Spleen (tissue), 11 donors: ENCODE data around the gene PLK3. TPM values are rescaled to one million over a fixed set of nuclear protein-coding genes. Genes with fewer than 3 reads are reported as not detected.

Source experiments
- DNase-seq: peaks from one replicate; pipeline ENCODE4 v3.0.0-alpha.2; 2020
- H3K27ac ChIP-seq, 8 donors: fragments of 200-600 bp; sonication (generic) in 7 of 8; 1 replicate in 4 of 8; 2 replicates in 4 of 8; pipeline versions ENCODE4 v1.5.0 to v1.8.0; 2016 to 2021; ENCODE audit warnings: inconsistent platforms in 4 of 8, mild to moderate bottlenecking in 4 of 8, moderate library complexity in 1 of 8
- H3K27me3 ChIP-seq, 7 donors: fragments of 200-600 bp; sonication (generic) in 6 of 7; replicated peaks in 1 of 7; 1 replicate in 4 of 7; 2 replicates in 3 of 7; pipeline versions ENCODE4 v1.5.0 to v1.8.0; 2016 to 2021; ENCODE audit warnings: inconsistent platforms in 3 of 7, mild to moderate bottlenecking in 1 of 7
- H3K36me3 ChIP-seq, 6 donors: fragments of 200-600 bp; sonication (generic) in 5 of 6; 1 replicate in 4 of 6; 2 replicates in 2 of 6; pipeline versions ENCODE4 v1.5.0 to v1.8.0; 2016 to 2021; ENCODE audit warnings: inconsistent platforms in 2 of 6
- H3K4me1 ChIP-seq, 6 donors: fragments of 200-600 bp; sonication (generic) in 5 of 6; 1 replicate in 3 of 6; 2 replicates in 3 of 6; pipeline versions ENCODE4 v1.5.0 to v1.8.0; 2016 to 2021; ENCODE audit warnings: inconsistent platforms in 3 of 6
- H3K4me3 ChIP-seq, 8 donors: fragments of 200-600 bp; sonication (generic) in 7 of 8; 1 replicate in 4 of 8; 2 replicates in 4 of 8; pipeline versions ENCODE4 v1.5.0 to v1.8.0; 2016 to 2021; ENCODE audit warnings: inconsistent platforms in 4 of 8, mild to moderate bottlenecking in 4 of 8, moderate library complexity in 2 of 8
- H3K9me3 ChIP-seq, 8 donors: fragments of 200-600 bp; sonication (generic) in 7 of 8; 1 replicate in 4 of 8; 2 replicates in 4 of 8; pipeline versions ENCODE4 v1.5.0 to v1.8.0; 2016 to 2021; ENCODE audit warnings: inconsistent platforms in 4 of 8
- CTCF ChIP-seq, 11 experiments: fragments of 200-600 bp in 7 of 11; fragments of 450-650 bp in 4 of 11; sonication (generic) in 4 of 11; IDR thresholded peaks in 8 of 11; conservative IDR thresholded peaks in 3 of 11; 1 replicate in 7 of 11; 2 replicates in 4 of 11; pipeline versions ENCODE4 v1.4.0 to v1.8.0; 2016 to 2021; ENCODE audit warnings: antibody characterized with exemption in 11 of 11, inconsistent platforms in 4 of 11, mild to moderate bottlenecking in 1 of 11
- POLR2A ChIP-seq, 3 donors: fragments of 450-650 bp; IDR thresholded peaks; one replicate each; pipeline ENCODE4 v1.5.1; 2017; ENCODE audit warnings: antibody characterized with exemption in 3 of 3, mild to moderate bottlenecking in 1 of 3
- POLR2AphosphoS5 ChIP-seq, 3 donors: sonication (generic); formaldehyde crosslinking; IDR thresholded peaks; one replicate each; pipeline ENCODE4 v1.5.1; 2017; ENCODE audit warnings: antibody characterized with exemption in 3 of 3
- WGBS, 5 donors: extraction: QIAGEN DNeasy Blood & Tissue Kit in 3 of 5; methylation state at CpG; one replicate each; pipeline versions ENCODE4 v1.1.5 to v1.1.7; 2013 to 2018; 5-methylcytosine and 5-hydroxymethylcytosine counted together
- intact Hi-C: fragments of 100-400 bp; cut with DNase I; formaldehyde crosslinking; loops from one replicate; pipeline ENCODE4 v1.15.0; 2023; ENCODE audit warnings: low total_unique reads
- polyA plus RNA-seq, 3 donors: library from polyadenylated mRNA; stranded (reverse); fragments of 200-250 nt; gene quantifications; one replicate each; pipeline ENCODE4 v1.2.1, GENCODE V29; 2013
- total RNA-seq, 7 donors: library from RNA; depleted of rRNA in 3 of 7; stranded (reverse); fragments of >200 nt in 3 of 7; fragmentation: NEBNext Ultra II Directional in 4 of 7; extraction: Animal tissue kit (Norgen Biotek cat#: 25700) in 4 of 7; gene quantifications; one replicate each; pipeline versions ENCODE4 v1.1.0 to v1.2.1, GENCODE V29; 2016 to 2021
- donor health status: healthy with polysubstance abuse.
- donor health status: DM: no; HTN: no; CAD: no; lungs with moderate emphysema.
- donor health status: DM: no; HTN: no; CAD: no.
- donor health status: Bipolar disorder and iron deficiency.
- donor health status: healthy.
- donor health status: DM: no; HTN: no; CAD: no.
- donor health status: DM: yes; HTN: yes; CAD: no.

PLK3 gene
- total and polyA plus RNA-seq, 10 donors, result 14.7 to 51.7 (median 27.6) TPM

- 52 to 82% (median 76%) methylated on average over 4 of the region's 4 CpGs for WGBS, 5 donors
- DNase-seq, result no peak
- Histone ChIP-seq H3K4me3 (no peak overlapping the region), H3K9me3 (no peaks in the 10 kb centered on the region), H3K27me3 (peaks cover 0 to 23% (median 10%) of the 10 kb centered on the region in 7 donors), H3K4me1 (peaks cover 6 to 41% (median 26%) of the 10 kb centered on the region in 6 donors), H3K36me3 (no peaks in the 10 kb centered on the region), H3K27ac (no peak overlapping the region)
- intact Hi-C loops, result loop anchor here (5.0 kb wide), 1 partner anchor 148 kb away; the partner anchor contains the start of gene EIF2B3
- TF ChIP-seq POLR2AphosphoS5 (IDR thresholded peaks at IDR 0.05), result no peak
- TF ChIP-seq POLR2A (IDR thresholded peaks at IDR 0.05), result no peak
- TF ChIP-seq CTCF (IDR thresholded peaks at IDR 0.05 in 8 of 11, conservative IDR thresholded peaks at IDR 0.05 in 3 of 11), result no peak
Observed at GRCh38 chr1:44839576-44839975, 39.4 kb downstream of the PLK3 start.

GRCh38 chr1:44842486-44842861, 42.3 kb downstream of the PLK3 start:
- TF ChIP-seq POLR2AphosphoS5 (IDR thresholded peaks at IDR 0.05) (no peak), CTCF (IDR thresholded peaks at IDR 0.05 in 8 of 11, conservative IDR thresholded peaks at IDR 0.05 in 3 of 11) (no peak), POLR2A (IDR thresholded peaks at IDR 0.05) (no peak)
- 73 to 81% (median 79%) methylated on average over 13 to 16 of the region's 16 CpGs for WGBS, 5 donors
- H3K36me3 ChIP-seq, result no peaks in the 10 kb centered on the region
- H3K9me3 ChIP-seq, result no peaks in the 10 kb centered on the region
- intact Hi-C loops, result no loop called here
- peak overlapping the region; percentile 16 to 69 (median 40) for H3K4me3 ChIP-seq
- H3K27ac ChIP-seq, result peak overlapping the region in 1 of 8 donors; percentile 43
- peaks cover 3 to 16% (median 14%) of the 10 kb centered on the region in 6 donors for H3K4me1 ChIP-seq
- no peak for DNase-seq
- peaks cover 0 to 23% (median 10%) of the 10 kb centered on the region in 7 donors for H3K27me3 ChIP-seq

- Histone ChIP-seq H3K4me1 (peaks cover 3 to 16% (median 14%) of the 10 kb centered on the region in 6 donors), H3K27me3 (peaks cover 0 to 23% (median 10%) of the 10 kb centered on the region in 7 donors), H3K27ac (peak within 1 kb of the TSS in 3 of 8 donors; percentile 8 to 43 (median 23)), H3K36me3 (no peaks in the 10 kb centered on the region), H3K9me3 (no peaks in the 10 kb centered on the region), H3K4me3 (peak within 1 kb of the TSS; percentile 16 to 69 (median 40))
- peak; percentile 82 for DNase-seq
- TF ChIP-seq POLR2AphosphoS5 (IDR thresholded peaks at IDR 0.05) (peak in 2 of 3 donors; percentile 64 to 74), CTCF (IDR thresholded peaks at IDR 0.05 in 8 of 11, conservative IDR thresholded peaks at IDR 0.05 in 3 of 11) (no peak)
- intact Hi-C loops, result no loop called here
- WGBS, 5 donors, result 2 to 4% (median 2%) methylated on average over 35 to 72 of the region's 72 CpGs
Observed at GRCh38 chr1:44842862-44843655, 42.9 kb downstream of the PLK3 start, which contains the start of gene PTCH2. TSS of gene PTCH2 (minus strand) at chr1:44843253. CDS start at chr1:44842932, 321 bp downstream.

- Histone ChIP-seq H3K9me3 (no peaks in the 10 kb centered on the region), H3K36me3 (peaks cover 0 to 24% (median 2%) of the 10 kb centered on the region in 6 donors), H3K27me3 (peaks cover 0 to 17% (median 10%) of the 10 kb centered on the region in 7 donors), H3K27ac (no peak overlapping the region), H3K4me3 (no peak overlapping the region), H3K4me1 (peaks cover 3 to 16% (median 14%) of the 10 kb centered on the region in 6 donors)
- TF ChIP-seq CTCF (IDR thresholded peaks at IDR 0.05 in 8 of 11, conservative IDR thresholded peaks at IDR 0.05 in 3 of 11) (no peak), POLR2AphosphoS5 (IDR thresholded peaks at IDR 0.05) (no peak), POLR2A (IDR thresholded peaks at IDR 0.05) (no peak)
- no peak for DNase-seq
- 73 to 100% (median 90%) methylated on average over 1 of the region's 1 CpG for WGBS, 5 donors
- intact Hi-C loops, result no loop called here
Observed at GRCh38 chr1:44846985-44847384, 46.8 kb downstream of the PLK3 start.
